ENCODE measurements around the gene ACADVL.

Gene ACADVL

GRCh38 chr17:7217113-7217987, 2.4 kb upstream of the ACADVL start:
- DNase-seq, result no peak

GRCh38 chr17:7218166-7218565, 1.6 kb upstream of the ACADVL start:
- DNase-seq, result no peak

GRCh38 chr17:7218758-7219157, 980 bp upstream of the ACADVL start:
- DNase-seq, result no peak

- DNase-seq, result no peak
Measured at GRCh38 chr17:7219229-7219811, 418 bp upstream of the ACADVL start.

GRCh38 chr17:7220593-7221277, 997 bp downstream of the ACADVL start:
- peak; percentile 55 for DNase-seq

GRCh38 chr17:7221278-7222092, 1.7 kb downstream of the ACADVL start:
- DNase-seq, result no peak

GRCh38 chr17:7222093-7222971, 2.6 kb downstream of the ACADVL start:
- DNase-seq, result no peak

- no peak for DNase-seq
Measured at GRCh38 chr17:7222972-7223292, 3.2 kb downstream of the ACADVL start.

- DNase-seq, result no peak
Measured at GRCh38 chr17:7223375-7223774, 3.6 kb downstream of the ACADVL start.

GRCh38 chr17:7224110-7224509, 4.4 kb downstream of the ACADVL start:
- no peak for DNase-seq

GRCh38 chr17:7224661-7225111, 4.9 kb downstream of the ACADVL start:
- no peak for DNase-seq

- DNase-seq, result no peak
Measured at GRCh38 chr17:7225711-7226331, 6.1 kb downstream of the ACADVL start.

- no peak for DNase-seq
Measured at GRCh38 chr17:7226721-7227710, 7.3 kb downstream of the ACADVL start.

GRCh38 chr17:7228920-7229319, 9.2 kb downstream of the ACADVL start:
- DNase-seq, result no peak

- DNase-seq, result no peak
Measured at GRCh38 chr17:7229504-7229903, 9.8 kb downstream of the ACADVL start.

- no peak for DNase-seq
Measured at GRCh38 chr17:7232114-7232513, 12.4 kb downstream of the ACADVL start.

GRCh38 chr17:7233701-7234082, 14.0 kb downstream of the ACADVL start:
- no peak for DNase-seq

GRCh38 chr17:7234083-7234951, 14.6 kb downstream of the ACADVL start, which contains the start of gene DVL2:
DVL2 (minus strand) TSS chr17:7234517; CDS start chr17:7234262, 255 bp downstream.
- DNase-seq, result peak; percentile 92
